ENCODE measurements around the gene E4F1. TPM values are rescaled to one million over a fixed set of nuclear protein-coding genes. Genes with fewer than 3 reads are reported as not detected.
"Not testable (repeated sequence)": the region's sequence is repeated elsewhere in the genome, so short reads cannot be mapped to it uniquely, and the experiment has no call there.

E4F1 gene
- polyA plus RNA-seq, 3 donors: 4.9 to 50.9 (median 5.8) TPM

DNA sequence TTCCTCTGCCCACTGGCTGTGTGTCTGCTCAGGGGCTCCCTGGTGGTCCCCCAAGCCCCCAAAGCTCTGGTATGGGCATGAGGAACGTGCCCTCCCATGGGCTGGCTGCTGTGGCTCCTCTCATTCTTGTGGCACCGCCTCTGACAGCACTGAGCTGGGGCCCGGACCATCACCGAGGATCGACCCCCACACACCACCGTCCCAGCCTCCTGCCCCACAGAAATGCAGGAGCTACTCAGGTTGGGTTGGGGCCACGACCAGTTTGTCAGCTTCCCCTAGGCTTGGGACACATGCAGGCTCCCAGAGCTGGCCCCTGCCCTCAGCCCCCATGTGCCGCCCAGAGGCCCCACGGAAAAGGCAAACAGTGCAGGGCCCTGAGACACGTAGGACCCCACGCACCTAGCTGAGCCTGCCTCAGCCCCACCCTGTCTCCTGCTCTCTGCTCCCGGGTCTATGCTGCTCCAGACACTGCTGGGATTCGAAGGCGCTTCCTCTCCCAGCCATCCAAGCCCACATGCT is 23.7 kb upstream of the E4F1 start:
- Histone ChIP-seq H3K27me3 (ENCODE audit: control insufficient read depth in 2 of 2, insufficient read depth in 2 of 2, low read length in 2 of 2) (peaks cover 31 to 42% of the 10 kb centered on the region in 2 donors), H3K79me2 (ENCODE audit: insufficient read depth, low read length) (no peaks in the 10 kb centered on the region), H3K9ac (ENCODE audit: insufficient read depth, low read length, poor library complexity, severe bottlenecking) (no peak overlapping the region), H3K4me2 (replicated peaks; ENCODE audit: extremely low read depth, low read length, poor library complexity, severe bottlenecking) (no peak overlapping the region), H3K36me3 (replicated peaks in 1 of 2; ENCODE audit: control insufficient read depth in 1 of 2, insufficient read depth in 2 of 2, low read length in 2 of 2) (no peaks in the 10 kb centered on the region), H4K20me1 (ENCODE audit: insufficient read depth, low read length) (no peaks in the 10 kb centered on the region), H3K4me1 (ENCODE audit: control insufficient read depth in 1 of 2, insufficient read depth in 2 of 2, low read length in 2 of 2) (peaks cover 7 to 13% of the 10 kb centered on the region in 2 donors), H2AFZ (ENCODE audit: insufficient read depth, low read depth, low read length, poor library complexity, severe bottlenecking) (no peak overlapping the region), H3K4me3 (replicated peaks in 1 of 3; ENCODE audit: low read depth in 2 of 3, low read length in 3 of 3) (no peak overlapping the region), H3K9me3 (replicated peaks in 1 of 2; ENCODE audit: control insufficient read depth in 1 of 2, insufficient read depth in 1 of 2, low read length in 2 of 2) (peaks cover 0 to 7% of the 10 kb centered on the region in 2 donors), H3K27ac (ENCODE audit: low read depth in 1 of 2, low read length in 2 of 2) (no peak overlapping the region)
- DNase-seq: no peak
- no peaks in the 10 kb centered on the region for H3K36me3 Mint-ChIP-seq
- no peak overlapping the region for H3K27ac Mint-ChIP-seq
- peaks cover 0 to 17% (median 4%) of the 10 kb centered on the region in 7 donors for H3K9me3 Mint-ChIP-seq
- no peak overlapping the region for H3K4me3 Mint-ChIP-seq
- WGBS (ENCODE audit: insufficient coverage): 86% methylated on average over 10 of the region's 14 CpGs
- intact Hi-C loops (cut with micrococcal nuclease): loop anchor here in 1 of 2 donors (5.0 kb wide), 1 partner anchor 53 kb away; the partner anchor contains the start of gene ECI1
- TF ChIP-seq, protein P1, sequence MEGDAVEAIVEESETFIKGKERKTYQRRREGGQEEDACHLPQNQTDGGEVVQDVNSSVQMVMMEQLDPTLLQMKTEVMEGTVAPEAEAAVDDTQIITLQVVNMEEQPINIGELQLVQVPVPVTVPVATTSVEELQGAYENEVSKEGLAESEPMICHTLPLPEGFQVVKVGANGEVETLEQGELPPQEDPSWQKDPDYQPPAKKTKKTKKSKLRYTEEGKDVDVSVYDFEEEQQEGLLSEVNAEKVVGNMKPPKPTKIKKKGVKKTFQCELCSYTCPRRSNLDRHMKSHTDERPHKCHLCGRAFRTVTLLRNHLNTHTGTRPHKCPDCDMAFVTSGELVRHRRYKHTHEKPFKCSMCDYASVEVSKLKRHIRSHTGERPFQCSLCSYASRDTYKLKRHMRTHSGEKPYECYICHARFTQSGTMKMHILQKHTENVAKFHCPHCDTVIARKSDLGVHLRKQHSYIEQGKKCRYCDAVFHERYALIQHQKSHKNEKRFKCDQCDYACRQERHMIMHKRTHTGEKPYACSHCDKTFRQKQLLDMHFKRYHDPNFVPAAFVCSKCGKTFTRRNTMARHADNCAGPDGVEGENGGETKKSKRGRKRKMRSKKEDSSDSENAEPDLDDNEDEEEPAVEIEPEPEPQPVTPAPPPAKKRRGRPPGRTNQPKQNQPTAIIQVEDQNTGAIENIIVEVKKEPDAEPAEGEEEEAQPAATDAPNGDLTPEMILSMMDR (IDR thresholded peaks at IDR 0.05): no peak
- H3K4me1 Mint-ChIP-seq: peaks cover 10% of the 10 kb centered on the region
- peaks cover 41 to 64% (median 41%) of the 10 kb centered on the region in 3 donors for H3K27me3 Mint-ChIP-seq (ENCODE audit: low read depth in 3 of 3)

DNA sequence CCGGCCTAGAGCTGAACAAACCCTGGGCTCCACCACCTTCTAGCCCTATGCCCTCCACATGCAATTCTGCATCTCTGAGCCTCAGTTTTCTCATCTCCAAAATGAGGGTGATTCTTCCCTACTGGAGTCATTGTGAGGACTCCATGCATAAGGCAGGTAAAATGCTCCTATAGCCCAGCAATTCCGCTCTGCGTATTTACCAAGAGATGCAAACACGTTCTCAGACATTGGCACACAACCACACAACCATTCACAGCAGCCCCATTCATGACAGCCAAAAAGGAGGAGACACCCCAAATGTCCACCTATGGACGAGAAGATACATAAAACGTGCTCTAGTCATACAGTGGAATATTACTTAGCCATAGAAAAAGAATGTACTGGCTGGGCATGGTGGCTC is 23.1 kb upstream of the E4F1 start:
- Mint-ChIP-seq H3K4me1 (peaks cover 8% of the 10 kb centered on the region), H3K36me3 (no peaks in the 10 kb centered on the region), H3K4me3 (no peak overlapping the region), H3K27me3 (ENCODE audit: low read depth in 3 of 3) (peaks cover 35 to 57% (median 35%) of the 10 kb centered on the region in 3 donors), H3K27ac (no peak overlapping the region), H3K9me3 (peaks cover 0 to 12% (median 3%) of the 10 kb centered on the region in 7 donors)
- H3K9ac ChIP-seq (ENCODE audit: insufficient read depth, low read length, poor library complexity, severe bottlenecking): no peak overlapping the region
- WGBS (ENCODE audit: insufficient coverage): 100% methylated on average over 3 of the region's 6 CpGs
- no peak overlapping the region for H2AFZ ChIP-seq (ENCODE audit: insufficient read depth, low read depth, low read length, poor library complexity, severe bottlenecking)
- no peaks in the 10 kb centered on the region for H3K36me3 ChIP-seq (replicated peaks in 1 of 2; ENCODE audit: control insufficient read depth in 1 of 2, insufficient read depth in 2 of 2, low read length in 2 of 2)
- H3K79me2 ChIP-seq (ENCODE audit: insufficient read depth, low read length): no peaks in the 10 kb centered on the region
- DNase-seq: no peak
- intact Hi-C loops (cut with micrococcal nuclease): no loop called here
- no peaks in the 10 kb centered on the region for H4K20me1 ChIP-seq (ENCODE audit: insufficient read depth, low read length)
- H3K27me3 ChIP-seq (ENCODE audit: control insufficient read depth in 2 of 2, insufficient read depth in 2 of 2, low read length in 2 of 2): peaks cover 25 to 35% of the 10 kb centered on the region in 2 donors
- peaks cover 0 to 7% of the 10 kb centered on the region in 2 donors for H3K9me3 ChIP-seq (replicated peaks in 1 of 2; ENCODE audit: control insufficient read depth in 1 of 2, insufficient read depth in 1 of 2, low read length in 2 of 2)
- TF ChIP-seq, protein P1 (IDR thresholded peaks at IDR 0.05): no peak
- H3K4me2 ChIP-seq (replicated peaks; ENCODE audit: extremely low read depth, low read length, poor library complexity, severe bottlenecking): no peak overlapping the region
- no peak overlapping the region for H3K4me3 ChIP-seq (replicated peaks in 1 of 3; ENCODE audit: low read depth in 2 of 3, low read length in 3 of 3)
- H3K4me1 ChIP-seq (ENCODE audit: control insufficient read depth in 1 of 2, insufficient read depth in 2 of 2, low read length in 2 of 2): peaks cover 11 to 18% of the 10 kb centered on the region in 2 donors
- H3K27ac ChIP-seq (ENCODE audit: low read depth in 1 of 2, low read length in 2 of 2): no peak overlapping the region

DNA sequence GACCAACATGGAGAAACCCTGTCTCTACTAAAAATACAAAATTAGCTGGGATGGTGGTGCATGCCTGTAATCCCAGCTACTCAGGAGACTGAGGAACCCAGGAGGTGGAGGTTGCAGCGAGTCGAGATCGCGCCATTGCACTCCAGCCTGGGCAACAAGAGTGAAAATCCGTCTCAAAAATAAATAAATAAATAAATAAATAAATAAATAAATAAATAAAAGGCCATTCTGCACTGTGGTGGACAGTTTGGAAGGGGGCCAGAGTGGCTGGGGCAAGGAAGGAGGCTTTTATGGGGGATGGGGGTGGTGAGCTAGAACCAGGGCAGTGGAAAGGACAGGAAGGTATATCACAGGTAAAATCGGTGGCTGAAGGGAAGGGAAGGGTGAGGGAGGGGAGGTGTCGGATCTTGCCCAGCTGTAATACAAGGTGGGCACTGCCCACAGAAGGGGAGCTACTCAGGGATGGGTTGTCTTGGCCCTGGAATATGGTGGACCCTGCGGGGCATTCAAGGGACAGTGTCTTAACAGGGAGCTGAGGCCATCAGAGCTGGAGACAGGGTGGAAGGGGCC is 20.2 kb upstream of the E4F1 start:
- peaks cover 10 to 15% of the 10 kb centered on the region in 2 donors for H3K36me3 Mint-ChIP-seq
- H3K9ac ChIP-seq (ENCODE audit: insufficient read depth, low read length, poor library complexity, severe bottlenecking); intact Hi-C loops (cut with micrococcal nuclease); H3K27ac ChIP-seq (ENCODE audit: low read depth in 1 of 2, low read length in 2 of 2); H3K4me3 ChIP-seq (replicated peaks in 1 of 3; ENCODE audit: low read depth in 2 of 3, low read length in 3 of 3); H2AFZ ChIP-seq (ENCODE audit: insufficient read depth, low read depth, low read length, poor library complexity, severe bottlenecking); H3K27ac Mint-ChIP-seq; H3K4me3 Mint-ChIP-seq; H3K9me3 ChIP-seq (replicated peaks in 1 of 2; ENCODE audit: control insufficient read depth in 1 of 2, insufficient read depth in 1 of 2, low read length in 2 of 2); DNase-seq; H3K4me2 ChIP-seq (replicated peaks; ENCODE audit: extremely low read depth, low read length, poor library complexity, severe bottlenecking); H3K9me3 Mint-ChIP-seq: not testable (repeated sequence)
- H3K36me3 ChIP-seq (replicated peaks in 1 of 2; ENCODE audit: control insufficient read depth in 1 of 2, insufficient read depth in 2 of 2, low read length in 2 of 2): peaks cover 11 to 15% of the 10 kb centered on the region in 2 donors
- peaks cover 25% of the 10 kb centered on the region for H3K4me1 Mint-ChIP-seq
- H3K4me1 ChIP-seq (ENCODE audit: control insufficient read depth in 1 of 2, insufficient read depth in 2 of 2, low read length in 2 of 2): peaks cover 23 to 27% of the 10 kb centered on the region in 2 donors
- peaks cover 14 to 34% (median 18%) of the 10 kb centered on the region in 3 donors for H3K27me3 Mint-ChIP-seq (ENCODE audit: low read depth in 3 of 3)
- WGBS (ENCODE audit: insufficient coverage): 96% methylated on average over 2 of the region's 8 CpGs
- H4K20me1 ChIP-seq (ENCODE audit: insufficient read depth, low read length): peaks cover 13% of the 10 kb centered on the region
- peaks cover 6 to 16% of the 10 kb centered on the region in 2 donors for H3K27me3 ChIP-seq (ENCODE audit: control insufficient read depth in 2 of 2, insufficient read depth in 2 of 2, low read length in 2 of 2)
- peaks cover 15% of the 10 kb centered on the region for H3K79me2 ChIP-seq (ENCODE audit: insufficient read depth, low read length)
